ENCODE data around the gene FOXP1.
"Not testable (repeated sequence)": the region's sequence is repeated elsewhere in the genome, so short reads cannot be mapped to it uniquely, and the experiment has no call there.

The FOXP1 gene

GRCh38 chr3:71345429-71346040 lies 238.0 kb downstream of the FOXP1 start:
- no peak for DNase-seq

GRCh38 chr3:71341721-71342120 lies 241.8 kb downstream of the FOXP1 start:
- DNase-seq: no peak

GRCh38 chr3:71339049-71339448 lies 244.5 kb downstream of the FOXP1 start:
- no peak for DNase-seq

- DNase-seq: no peak
Measured at GRCh38 chr3:71332813-71333212, 250.7 kb downstream of the FOXP1 start.

GRCh38 chr3:71330909-71331308 lies 252.6 kb downstream of the FOXP1 start:
- no peak for DNase-seq

GRCh38 chr3:71330505-71330904 lies 253.0 kb downstream of the FOXP1 start:
- no peak for DNase-seq

GRCh38 chr3:71329817-71330216 lies 253.7 kb downstream of the FOXP1 start:
- DNase-seq: no peak

- no peak for DNase-seq
Measured at GRCh38 chr3:71328926-71329325, 254.6 kb downstream of the FOXP1 start.

- no peak for DNase-seq
Measured at GRCh38 chr3:71327936-71328335, 255.6 kb downstream of the FOXP1 start.

- DNase-seq: no peak
Measured at GRCh38 chr3:71325715-71326114, 257.8 kb downstream of the FOXP1 start.

GRCh38 chr3:71324224-71324623 lies 259.3 kb downstream of the FOXP1 start:
- DNase-seq: not testable (repeated sequence)

- no peak for DNase-seq
Measured at GRCh38 chr3:71323558-71323957, 260.0 kb downstream of the FOXP1 start.

- no peak for DNase-seq
Measured at GRCh38 chr3:71322154-71322553, 261.4 kb downstream of the FOXP1 start.

GRCh38 chr3:71319771-71320170 lies 263.8 kb downstream of the FOXP1 start:
- no peak for DNase-seq

- DNase-seq: no peak
Measured at GRCh38 chr3:71318458-71318827, 265.1 kb downstream of the FOXP1 start.

GRCh38 chr3:71317749-71318457 lies 265.6 kb downstream of the FOXP1 start:
- no peak for DNase-seq

GRCh38 chr3:71317140-71317539 lies 266.4 kb downstream of the FOXP1 start:
- DNase-seq: no peak

GRCh38 chr3:71316066-71316777 lies 267.3 kb downstream of the FOXP1 start:
- DNase-seq: no peak

- DNase-seq: no peak
Measured at GRCh38 chr3:71315431-71315830, 268.1 kb downstream of the FOXP1 start.

GRCh38 chr3:71313844-71314243 lies 269.7 kb downstream of the FOXP1 start:
- DNase-seq: no peak

GRCh38 chr3:71312461-71312860 lies 271.1 kb downstream of the FOXP1 start:
- no peak for DNase-seq

- DNase-seq: no peak
Measured at GRCh38 chr3:71311661-71312046, 271.9 kb downstream of the FOXP1 start.
